Endodermal cell (in vitro differentiated cells): ENCODE measurements around the gene CBFA2T2. TPM values are rescaled to one million over a fixed set of nuclear protein-coding genes. Genes with fewer than 3 reads are reported as not detected.

ENCODE experiments used
- DNase-seq: peaks from one replicate; pipeline ENCODE4 v3.0.0-alpha.2; 2017
- H3K27ac ChIP-seq: 2 replicates; pipeline ENCODE4 v1.5.1; 2013; ENCODE audit warnings: mild to moderate bottlenecking, low read depth, low read length, moderate library complexity
- H3K27me3 ChIP-seq: 2 replicates; pipeline ENCODE4 v1.6.1; 2013; ENCODE audit warnings: mild to moderate bottlenecking, low read length, moderate library complexity; ENCODE audit not compliant: insufficient read depth, control insufficient read depth, poor library complexity, severe bottlenecking
- H3K36me3 ChIP-seq: 2 replicates; pipeline ENCODE4 v1.7.0; 2013; ENCODE audit warnings: mild to moderate bottlenecking, low read length, moderate library complexity; ENCODE audit not compliant: control insufficient read depth, insufficient read depth
- H3K4me1 ChIP-seq: one replicate; pipeline ENCODE4 v1.7.0; 2013; ENCODE audit warnings: low read length; ENCODE audit not compliant: control insufficient read depth, insufficient read depth
- H3K4me3 ChIP-seq: 2 replicates; pipeline ENCODE4 v1.5.1; 2013; ENCODE audit warnings: mild to moderate bottlenecking, low read length, moderate library complexity
- H3K9ac ChIP-seq: 2 replicates; pipeline ENCODE4 v1.6.1; 2013; ENCODE audit warnings: mild to moderate bottlenecking, low read length, moderate library complexity; ENCODE audit not compliant: poor library complexity, severe bottlenecking; ENCODE audit errors: extremely low read depth
- H3K9me3 ChIP-seq: 2 replicates; pipeline ENCODE4 v1.6.1; 2013; ENCODE audit warnings: mild to moderate bottlenecking, low read length, moderate library complexity; ENCODE audit not compliant: control insufficient read depth
- H3K27ac Mint-ChIP-seq: 2 replicates; pipeline ENCODE4 v1.8.0; 2020; ENCODE audit warnings: mixed read lengths
- H3K27me3 Mint-ChIP-seq: 2 replicates; pipeline ENCODE4 v1.8.0; 2021; ENCODE audit warnings: mild to moderate bottlenecking, mixed read lengths; ENCODE audit not compliant: insufficient read depth
- H3K36me3 Mint-ChIP-seq: 2 replicates; pipeline ENCODE4 v1.8.0; 2020; ENCODE audit warnings: low read depth, mixed read lengths
- H3K4me1 Mint-ChIP-seq: 2 replicates; pipeline ENCODE4 v1.8.0; 2020; ENCODE audit warnings: mixed read lengths
- H3K4me3 Mint-ChIP-seq: 2 replicates; pipeline ENCODE4 v1.8.0; 2020; ENCODE audit warnings: mild to moderate bottlenecking, moderate library complexity, mixed read lengths
- H3K9me3 Mint-ChIP-seq: 2 replicates; pipeline ENCODE4 v1.8.0; 2020; ENCODE audit warnings: mild to moderate bottlenecking, mixed read lengths
- WGBS, 2 experiments: methylation state at CpG; one replicate each; pipeline versions ENCODE4 v1.1.5 to v1.1.7; 2013; ENCODE audit warnings: missing lambda C conversion rate in 2 of 2, mixed read lengths in 1 of 2; ENCODE audit not compliant: insufficient coverage in 1 of 2, insufficient read length in 1 of 2; 5-methylcytosine and 5-hydroxymethylcytosine counted together
- total RNA-seq, 2 donors: library from RNA; stranded (reverse); fragmentation: NEBNext Ultra II Directional in 1 of 2; extraction: Animal tissue kit (Norgen Biotek cat#: 25700) in 1 of 2; gene quantifications; 2 replicates in 1 of 2; 3 replicates in 1 of 2; pipeline ENCODE4 v1.2.1, GENCODE V29; 2021
- TF ChIP-seq, protein P1 (sequence below): fragments of 200-600 bp; sonication (generic); conservative IDR thresholded peaks from 2 replicates; pipeline ENCODE4 v1.5.0; 2021; ENCODE audit warnings: antibody characterized with exemption, mild to moderate bottlenecking

The CBFA2T2 gene
- total RNA-seq, 2 donors from 2014 or later: 26.8 to 32.7 TPM

DNA sequence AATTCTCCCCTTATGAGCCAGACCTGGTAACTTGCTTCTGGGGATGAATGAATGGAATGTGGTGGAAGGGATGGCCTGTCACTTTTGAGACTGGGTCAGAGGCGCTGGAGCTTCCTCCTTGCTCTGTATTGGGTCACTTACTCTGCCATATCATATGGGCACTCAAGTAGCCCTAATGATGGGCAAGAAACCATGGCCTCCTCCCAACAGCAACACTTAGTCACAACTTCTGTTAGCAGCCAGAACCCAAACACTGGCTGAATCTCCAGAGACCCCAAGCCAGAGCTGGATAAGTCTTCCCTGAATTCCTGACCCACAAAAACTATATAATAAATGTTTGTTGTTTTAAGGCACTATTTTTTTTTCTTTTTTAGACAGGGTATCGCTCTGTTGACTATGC lies 190.8 kb downstream of the CBFA2T2 start:
- Histone ChIP-seq H3K27ac (no peak overlapping the region), H3K9ac (no peak overlapping the region), H3K27me3 (no peaks in the 10 kb centered on the region), H3K36me3 (peaks cover 20% of the 10 kb centered on the region), H3K4me3 (no peak overlapping the region), H3K9me3 (no peaks in the 10 kb centered on the region), H3K4me1 (no peaks in the 10 kb centered on the region)
- Mint-ChIP-seq H3K27ac (no peak overlapping the region), H3K4me3 (no peak overlapping the region), H3K4me1 (peaks cover 18% of the 10 kb centered on the region), H3K9me3 (no peaks in the 10 kb centered on the region), H3K27me3 (no peaks in the 10 kb centered on the region), H3K36me3 (peaks cover 35% of the 10 kb centered on the region)
- TF ChIP-seq, protein P1, sequence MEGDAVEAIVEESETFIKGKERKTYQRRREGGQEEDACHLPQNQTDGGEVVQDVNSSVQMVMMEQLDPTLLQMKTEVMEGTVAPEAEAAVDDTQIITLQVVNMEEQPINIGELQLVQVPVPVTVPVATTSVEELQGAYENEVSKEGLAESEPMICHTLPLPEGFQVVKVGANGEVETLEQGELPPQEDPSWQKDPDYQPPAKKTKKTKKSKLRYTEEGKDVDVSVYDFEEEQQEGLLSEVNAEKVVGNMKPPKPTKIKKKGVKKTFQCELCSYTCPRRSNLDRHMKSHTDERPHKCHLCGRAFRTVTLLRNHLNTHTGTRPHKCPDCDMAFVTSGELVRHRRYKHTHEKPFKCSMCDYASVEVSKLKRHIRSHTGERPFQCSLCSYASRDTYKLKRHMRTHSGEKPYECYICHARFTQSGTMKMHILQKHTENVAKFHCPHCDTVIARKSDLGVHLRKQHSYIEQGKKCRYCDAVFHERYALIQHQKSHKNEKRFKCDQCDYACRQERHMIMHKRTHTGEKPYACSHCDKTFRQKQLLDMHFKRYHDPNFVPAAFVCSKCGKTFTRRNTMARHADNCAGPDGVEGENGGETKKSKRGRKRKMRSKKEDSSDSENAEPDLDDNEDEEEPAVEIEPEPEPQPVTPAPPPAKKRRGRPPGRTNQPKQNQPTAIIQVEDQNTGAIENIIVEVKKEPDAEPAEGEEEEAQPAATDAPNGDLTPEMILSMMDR: no peak
- DNase-seq: no peak
- 89 to 100% methylated on average over 1 to 2 of the region's 2 CpGs for whole genome bisulfite sequencing, 2 experiments

DNA sequence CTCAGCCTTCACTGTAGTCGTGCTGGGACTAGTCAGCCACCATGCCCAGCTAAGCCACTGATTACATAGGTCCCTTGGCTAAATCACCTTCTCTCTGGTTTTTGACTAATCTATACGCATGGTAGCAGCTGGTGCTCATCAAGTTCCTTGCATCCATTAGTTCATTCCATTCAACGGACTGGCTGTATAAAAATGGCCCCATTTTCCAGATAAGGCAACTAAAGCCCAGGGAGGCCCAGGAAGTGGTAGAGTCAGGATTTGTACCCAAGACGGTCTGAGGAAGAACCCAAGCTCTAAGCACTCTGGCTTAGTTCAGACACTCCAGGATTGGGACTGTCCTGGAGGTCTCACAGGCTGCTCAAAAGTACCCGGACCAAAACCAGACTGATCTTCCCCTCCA lies 191.4 kb downstream of the CBFA2T2 start:
- peaks cover 14% of the 10 kb centered on the region for H3K4me1 Mint-ChIP-seq
- Histone ChIP-seq H3K9ac (no peak overlapping the region), H3K27me3 (no peaks in the 10 kb centered on the region), H3K36me3 (peaks cover 20% of the 10 kb centered on the region), H3K4me1 (no peaks in the 10 kb centered on the region), H3K9me3 (no peaks in the 10 kb centered on the region), H3K4me3 (no peak overlapping the region), H3K27ac (no peak overlapping the region)
- peaks cover 31% of the 10 kb centered on the region for H3K36me3 Mint-ChIP-seq
- H3K4me3 Mint-ChIP-seq: no peak overlapping the region
- H3K9me3 Mint-ChIP-seq: no peaks in the 10 kb centered on the region
- H3K27ac Mint-ChIP-seq: no peak overlapping the region
- TF ChIP-seq, protein P1: no peak
- 91 to 95% methylated on average over 4 to 5 of the region's 5 CpGs for WGBS, 2 experiments
- no peaks in the 10 kb centered on the region for H3K27me3 Mint-ChIP-seq
- DNase-seq: no peak

DNA sequence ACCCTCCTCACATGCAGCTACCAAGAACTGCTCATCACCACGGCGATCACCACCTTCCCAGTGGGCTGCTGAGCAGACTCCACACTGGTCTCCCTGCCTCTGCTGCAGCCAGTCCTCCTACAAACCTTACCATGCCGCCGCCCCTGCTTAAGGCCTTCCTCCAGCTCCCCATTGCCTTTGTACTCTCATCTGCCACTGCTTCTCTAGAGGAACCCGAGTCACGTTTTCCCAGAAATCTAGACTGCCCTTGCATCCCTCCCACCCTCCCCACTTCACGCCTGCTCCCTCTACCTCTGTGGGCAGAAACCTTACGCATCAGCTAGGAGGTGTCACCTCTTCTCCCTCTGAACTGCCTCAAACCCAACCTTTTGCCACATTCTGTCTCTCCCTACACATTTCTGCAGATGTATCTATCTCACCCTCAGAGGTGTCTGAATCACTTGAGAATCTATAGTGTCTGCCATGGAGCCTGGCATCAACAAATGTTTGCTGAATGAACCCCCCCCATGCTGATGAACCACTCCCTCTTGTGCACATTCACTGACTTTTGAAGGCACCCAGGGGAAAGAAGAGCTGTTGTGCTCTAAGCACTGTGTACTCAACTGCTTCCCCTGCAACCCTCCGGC lies 191.9 kb downstream of the CBFA2T2 start:
- TF ChIP-seq, protein P1: no peak
- Mint-ChIP-seq H3K27ac (no peak overlapping the region), H3K36me3 (peaks cover 26% of the 10 kb centered on the region), H3K4me1 (peaks cover 17% of the 10 kb centered on the region), H3K9me3 (no peaks in the 10 kb centered on the region), H3K27me3 (no peaks in the 10 kb centered on the region), H3K4me3 (no peak overlapping the region)
- Histone ChIP-seq H3K9ac (no peak overlapping the region), H3K27ac (no peak overlapping the region), H3K36me3 (peaks cover 20% of the 10 kb centered on the region), H3K9me3 (no peaks in the 10 kb centered on the region), H3K27me3 (no peaks in the 10 kb centered on the region), H3K4me1 (no peaks in the 10 kb centered on the region), H3K4me3 (no peak overlapping the region)
- peak; percentile 43 for DNase-seq
- WGBS, 2 experiments: 94 to 95% methylated on average over 6 to 9 of the region's 9 CpGs
